HEK293T (cell line): ENCODE measurements around the gene NFASC.
A peak's percentile ranks its signal among the peaks of the same experiment; 100 is the strongest.

Experiments used
- CTCF ChIA-PET: fragments of 350-600 bp; formaldehyde crosslinking; extraction: SDS; loops from one replicate; lab custom pipeline; 2021; ENCODE audit warnings: antibody characterized with exemption, inconsistent platforms; lab: Yijun Ruan, JAX
- POLR2A ChIA-PET: fragments of 350-600 bp; formaldehyde crosslinking; extraction: SDS; loops from one replicate; lab custom pipeline; 2020; ENCODE audit warnings: antibody characterized with exemption, inconsistent platforms; lab: Yijun Ruan, JAX
- DNase-seq: peaks from one replicate; pipeline ENCODE4 v3.0.0; 2012; ENCODE audit warnings: mixed read lengths; ENCODE audit errors: extremely low spot score
- ARNT ChIP-seq: fragments of 450-650 bp; IDR thresholded peaks from 2 replicates; pipeline ENCODE4 v1.6.1; 2017; ENCODE audit warnings: mild to moderate bottlenecking
- BHLHE40 ChIP-seq: fragments of 450-650 bp; IDR thresholded peaks from 2 replicates; pipeline ENCODE4 v1.6.1; 2016; ENCODE audit warnings: mild to moderate bottlenecking, moderate library complexity, borderline replicate concordance
- CTBP1 ChIP-seq: fragments of 450-650 bp; IDR thresholded peaks from 2 replicates; pipeline ENCODE4 v1.6.1; 2016; ENCODE audit warnings: borderline replicate concordance
- ELF4 ChIP-seq: fragments of 450-650 bp; IDR thresholded peaks from 2 replicates; pipeline ENCODE4 v1.6.1; 2017; ENCODE audit warnings: antibody characterized with exemption
- FOXA1 ChIP-seq: fragments of 450-650 bp; IDR thresholded peaks from 2 replicates; pipeline ENCODE4 v1.6.1; 2016; ENCODE audit warnings: mild to moderate bottlenecking
- FOXK2 ChIP-seq: fragments of 450-650 bp; IDR thresholded peaks from 2 replicates; pipeline ENCODE4 v1.6.1; 2016; ENCODE audit warnings: mild to moderate bottlenecking
- FOXM1 ChIP-seq: fragments of 450-650 bp; IDR thresholded peaks from 2 replicates; pipeline ENCODE4 v1.6.1; 2017; ENCODE audit warnings: mild to moderate bottlenecking, borderline replicate concordance
- HDGF ChIP-seq: fragments of 450-650 bp; IDR thresholded peaks from 2 replicates; pipeline ENCODE4 v1.6.1; 2017; ENCODE audit warnings: antibody characterized with exemption, borderline replicate concordance
- L3MBTL2 ChIP-seq: fragments of 450-650 bp; conservative IDR thresholded peaks from 2 replicates; pipeline ENCODE4 v1.6.1; 2016; ENCODE audit warnings: mild to moderate bottlenecking
- LEF1 ChIP-seq: fragments of 450-650 bp; IDR thresholded peaks from 2 replicates; pipeline ENCODE4 v1.6.1; 2017; ENCODE audit warnings: mild to moderate bottlenecking, borderline replicate concordance
- NFRKB ChIP-seq: fragments of 450-650 bp; IDR thresholded peaks from 2 replicates; pipeline ENCODE4 v1.6.1; 2016; ENCODE audit warnings: mild to moderate bottlenecking, moderate library complexity
- PKNOX1 ChIP-seq: fragments of 450-650 bp; IDR thresholded peaks from 2 replicates; pipeline ENCODE4 v1.6.1; 2016
- SP1 ChIP-seq: fragments of 450-650 bp; IDR thresholded peaks from 2 replicates; pipeline ENCODE4 v1.6.1; 2017
- SUZ12 ChIP-seq: fragments of 450-650 bp; IDR thresholded peaks from 2 replicates; pipeline ENCODE4 v1.6.1; 2016; ENCODE audit warnings: mild to moderate bottlenecking
- TARDBP ChIP-seq: fragments of 450-650 bp; IDR thresholded peaks from 2 replicates; pipeline ENCODE4 v1.6.1; 2016
- ZNF384 ChIP-seq: fragments of 450-650 bp; IDR thresholded peaks from 2 replicates; pipeline ENCODE4 v1.6.1; 2016

NFASC gene

GRCh38 chr1:204870160-204870912 lies at the start of gene NFASC:
Gene NFASC (plus strand): TSS chr1:204870862. CDS start chr1:204944316, 73,454 bp downstream.
- ChIA-PET POLR2A (no interaction called here), CTCF (no interaction called here)
- DNase-seq: no peak
- TF ChIP-seq ZNF384 (no peak), TARDBP (no peak), SP1 (no peak), ARNT (no peak), FOXM1 (no peak), FOXK2 (no peak), ELF4 (no peak), HDGF (no peak)

- DNase-seq: no peak
- CTCF ChIA-PET: interaction anchor here (1.7 to 2.0 kb wide), 2 partner anchors 14 to 120 kb away, joined by 5 to 9 read pairs; no protein-coding TSS in a partner anchor
- TF ChIP-seq NFRKB (no peak), ARNT (no peak), FOXK2 (no peak), HDGF (no peak), SP1 (no peak), ELF4 (no peak), LEF1 (no peak), ZNF384 (no peak)
- POLR2A ChIA-PET: no interaction called here
Measured at GRCh38 chr1:204821476-204821875, 49.2 kb upstream of the NFASC start.

- TF ChIP-seq FOXA1 (no peak), FOXM1 (no peak), BHLHE40 (no peak), PKNOX1 (no peak), SP1 (no peak), HDGF (no peak), TARDBP (no peak), SUZ12 (no peak), LEF1 (no peak), ARNT (no peak), CTBP1 (no peak), FOXK2 (no peak), ZNF384 (no peak), ELF4 (no peak), L3MBTL2 (no peak), NFRKB (no peak)
- ChIA-PET CTCF (interaction anchor here (1.7 to 2.0 kb wide), 2 partner anchors 15 to 120 kb away, joined by 5 to 9 read pairs; no protein-coding TSS in a partner anchor), POLR2A (no interaction called here)
- no peak for DNase-seq
Measured at GRCh38 chr1:204821924-204822323, 48.7 kb upstream of the NFASC start.

- TF ChIP-seq FOXA1 (no peak), PKNOX1 (no peak), ZNF384 (no peak), NFRKB (no peak), TARDBP (no peak), L3MBTL2 (no peak), SP1 (no peak), SUZ12 (no peak), FOXK2 (no peak), HDGF (no peak), FOXM1 (no peak)
- peak; percentile 36 for DNase-seq
- ChIA-PET CTCF (no interaction called here), POLR2A (no interaction called here)
Measured at GRCh38 chr1:204826970-204827369, 43.7 kb upstream of the NFASC start.

GRCh38 chr1:204828352-204828850 lies 42.3 kb upstream of the NFASC start:
- ChIA-PET POLR2A (no interaction called here), CTCF (interaction anchor here (1.3 kb wide), 1 partner anchor 22 kb away, joined by 3 read pairs; no protein-coding TSS in a partner anchor)
- peak; percentile 98 for DNase-seq
- no peak for TF ChIP-seq HDGF
- no peak for TF ChIP-seq FOXK2
- TF ChIP-seq L3MBTL2: no peak

- ChIA-PET POLR2A (no interaction called here), CTCF (interaction anchor here (0.6 to 1.3 kb wide), 2 partner anchors 22 to 525 kb away, joined by 3 read pairs; no protein-coding TSS in a partner anchor)
- no peak for DNase-seq
- no peak for TF ChIP-seq CTBP1
- TF ChIP-seq NFRKB: no peak
- no peak for TF ChIP-seq FOXK2
Measured at GRCh38 chr1:204829133-204829825, 41.4 kb upstream of the NFASC start.

GRCh38 chr1:204830747-204831146 lies 39.9 kb upstream of the NFASC start:
- no peak for DNase-seq
- no peak for TF ChIP-seq TARDBP
- TF ChIP-seq ARNT: no peak
- TF ChIP-seq FOXM1: no peak
- no peak for TF ChIP-seq HDGF
- TF ChIP-seq CTBP1: no peak
- no peak for TF ChIP-seq FOXA1
- POLR2A ChIA-PET: no interaction called here
- CTCF ChIA-PET: interaction anchor here (2.5 kb wide), 1 partner anchor 24 kb away, joined by 8 read pairs; no protein-coding TSS in a partner anchor
